ENCODE measurements around the gene ADISSP.

ADISSP gene

DNA sequence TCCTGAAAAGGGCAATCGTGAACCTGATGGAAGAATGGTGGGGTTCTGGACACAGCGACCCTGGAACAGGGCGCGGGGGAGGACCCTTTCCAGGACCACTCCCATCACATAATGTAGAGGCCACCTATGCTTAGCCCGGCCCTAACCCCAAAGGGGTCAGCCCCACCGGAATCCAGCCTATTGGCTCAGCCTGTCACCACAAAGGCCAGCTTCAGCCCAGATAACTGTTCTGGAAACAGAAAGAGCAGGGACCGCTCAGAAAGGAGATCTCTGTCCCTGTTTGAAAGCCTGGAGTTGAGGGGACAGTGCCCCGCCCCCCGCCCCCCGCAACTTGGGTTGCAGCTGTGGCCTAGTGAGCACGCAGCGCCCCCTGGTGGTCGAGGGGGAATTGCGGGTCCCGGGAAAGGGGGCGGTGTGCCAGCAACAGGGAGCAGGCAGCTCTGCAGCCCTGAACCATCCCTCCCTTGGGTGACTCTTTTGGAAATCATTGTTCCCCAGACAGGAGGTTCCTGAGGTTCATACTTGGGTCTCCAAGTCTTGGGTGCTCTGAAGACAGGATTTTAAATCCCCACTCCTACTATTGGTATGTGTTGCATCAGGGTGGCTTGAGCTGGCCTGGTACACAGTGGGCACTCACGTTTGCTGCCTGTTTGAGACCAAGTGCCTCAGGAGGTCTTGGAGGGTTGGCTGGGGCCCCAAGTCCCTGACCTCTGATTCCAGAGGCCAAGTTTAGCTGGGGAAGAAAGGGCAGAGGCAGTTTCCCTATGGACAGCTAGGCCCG is 56.7 kb downstream of the ADISSP start:
- DNase-seq, result peak; percentile 80

DNA sequence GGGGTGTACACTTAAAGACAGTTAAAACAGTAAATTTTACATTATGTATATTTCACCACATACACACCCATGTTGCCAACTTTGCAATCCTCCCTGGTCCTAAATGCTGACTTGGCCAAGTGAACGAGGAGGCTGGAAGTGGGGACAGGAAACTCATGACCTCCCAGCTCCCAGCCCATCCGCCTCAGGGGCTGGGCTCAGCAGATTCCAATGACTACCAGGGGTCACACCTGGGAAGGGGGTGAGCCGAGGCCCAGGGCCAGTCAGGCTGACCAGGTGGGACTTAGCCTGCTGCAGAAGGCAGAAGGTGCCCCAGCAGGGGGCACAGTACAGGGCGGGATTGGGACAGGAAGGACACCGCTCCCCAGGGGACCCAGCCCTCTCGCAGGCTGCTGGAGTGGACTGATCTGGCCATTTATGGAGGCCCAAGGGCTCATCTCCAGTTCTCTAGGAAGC is 57.5 kb downstream of the ADISSP start:
- DNase-seq, result no peak

DNA sequence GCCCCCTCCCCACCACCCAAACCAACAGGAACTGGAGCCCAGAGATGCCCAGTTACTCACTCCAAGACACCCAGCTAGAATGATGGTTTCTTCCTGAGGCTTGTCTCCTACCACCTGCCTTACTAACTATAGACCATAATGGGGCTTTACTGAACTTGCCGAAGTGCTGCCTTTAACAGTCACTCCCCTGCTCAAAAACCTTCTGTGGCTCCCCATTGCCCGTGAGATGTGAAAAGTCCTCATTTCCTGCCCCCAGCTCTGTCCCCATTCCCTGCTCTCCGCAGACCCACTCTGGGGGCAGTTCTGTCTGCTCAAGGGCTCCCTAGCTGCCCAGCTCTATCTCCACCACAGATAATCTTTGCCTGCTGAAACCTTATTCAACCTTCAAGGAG is 60.0 kb downstream of the ADISSP start:
- no peak for DNase-seq

DNA sequence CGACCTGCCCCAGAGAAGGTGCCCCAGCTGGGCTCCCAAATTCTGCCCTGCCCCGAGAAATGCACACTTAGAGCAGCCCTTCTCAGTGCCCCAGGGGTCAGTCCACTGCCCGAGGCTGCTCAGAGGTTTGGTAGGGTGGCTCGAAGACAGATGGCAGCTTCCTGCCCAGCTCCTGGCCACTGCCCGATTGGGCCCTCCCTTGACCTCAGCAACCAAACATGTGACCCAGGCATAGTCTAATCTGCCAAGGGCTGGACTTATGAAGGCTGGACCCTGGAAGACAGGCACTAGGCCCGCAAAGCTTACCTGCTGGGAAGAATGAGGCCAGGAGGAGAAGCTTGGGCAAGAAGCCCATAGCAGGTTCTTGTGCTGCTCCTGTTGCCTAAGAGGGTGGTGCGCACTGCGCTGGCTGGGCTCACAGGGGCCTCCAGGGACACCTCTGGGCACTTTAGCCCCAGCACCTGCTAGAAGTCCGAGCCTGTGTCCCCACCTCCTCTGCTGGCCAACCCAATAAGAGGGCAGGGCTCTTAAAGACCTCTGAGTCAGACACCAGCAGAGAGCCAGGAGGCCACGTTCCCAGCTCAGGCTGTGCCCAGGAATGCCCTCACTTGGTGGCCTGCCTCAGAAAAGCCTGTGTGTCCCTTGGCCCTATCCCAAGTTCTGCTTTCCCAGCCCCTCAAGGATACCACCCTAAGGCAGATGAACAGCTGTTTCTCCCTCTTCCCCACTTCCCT is 60.6 kb downstream of the ADISSP start:
- no peak for DNase-seq

DNA sequence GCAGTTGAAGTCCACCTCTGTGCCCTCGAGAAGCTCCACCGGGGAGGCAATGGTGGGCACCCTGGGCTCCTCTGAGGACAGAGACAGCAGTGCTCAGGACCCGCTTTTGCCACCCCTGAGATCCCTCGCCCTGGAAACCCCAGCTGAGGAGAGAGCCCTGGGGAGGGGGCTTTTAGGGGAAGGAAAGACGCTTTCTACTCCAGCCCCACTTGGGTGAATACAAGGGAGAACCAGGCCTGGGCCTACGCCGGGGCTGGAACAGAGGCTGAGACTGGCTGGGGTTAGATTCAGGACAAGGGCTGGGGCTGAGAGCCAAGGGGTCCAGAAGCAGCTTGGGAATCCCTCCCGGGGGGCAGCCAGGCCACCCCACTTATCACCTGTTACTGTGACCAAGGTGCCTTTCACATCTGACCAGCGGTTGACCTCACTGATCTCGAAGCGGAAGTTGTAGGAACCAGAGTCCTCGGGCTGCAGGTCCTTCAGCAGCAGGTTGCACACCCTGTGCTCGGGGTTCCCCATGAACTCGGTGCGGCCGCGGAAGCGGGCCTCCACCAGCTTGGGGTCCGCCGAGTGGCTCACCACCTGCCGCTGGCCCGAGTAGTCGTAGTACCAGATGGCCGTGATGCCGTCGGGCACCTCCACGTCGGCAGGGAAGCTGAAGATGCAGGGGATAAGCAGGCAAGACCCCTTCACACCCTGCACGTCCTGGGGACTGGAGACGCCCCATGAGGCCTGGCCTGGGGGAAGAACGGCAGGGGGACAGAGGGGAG is 61.4 kb downstream of the ADISSP start:
- DNase-seq, result no peak

DNA sequence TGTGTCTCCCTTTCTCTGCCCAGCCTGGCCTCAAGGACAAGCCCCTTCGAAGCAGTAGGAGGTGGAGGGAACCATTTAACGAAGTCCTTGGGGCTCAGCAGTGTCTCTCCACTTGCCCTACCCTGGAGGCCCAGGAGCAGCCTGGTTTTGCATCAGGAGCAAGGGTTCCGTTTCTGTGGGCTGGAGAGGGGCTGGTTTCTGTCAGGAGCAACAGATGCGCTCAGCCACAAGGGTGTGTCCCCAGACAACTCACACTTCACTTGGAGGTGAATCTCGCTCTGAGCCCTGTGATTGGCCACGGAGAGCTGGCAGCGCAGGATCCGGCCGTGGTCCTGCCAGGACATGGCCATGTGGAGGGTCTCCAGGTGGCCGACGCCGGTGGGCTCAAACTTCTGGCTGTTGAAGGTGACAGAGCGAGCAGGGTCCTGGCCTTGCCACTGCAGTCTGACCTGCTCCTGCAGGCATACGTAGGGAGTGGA is 62.0 kb downstream of the ADISSP start:
- no peak for DNase-seq

DNA sequence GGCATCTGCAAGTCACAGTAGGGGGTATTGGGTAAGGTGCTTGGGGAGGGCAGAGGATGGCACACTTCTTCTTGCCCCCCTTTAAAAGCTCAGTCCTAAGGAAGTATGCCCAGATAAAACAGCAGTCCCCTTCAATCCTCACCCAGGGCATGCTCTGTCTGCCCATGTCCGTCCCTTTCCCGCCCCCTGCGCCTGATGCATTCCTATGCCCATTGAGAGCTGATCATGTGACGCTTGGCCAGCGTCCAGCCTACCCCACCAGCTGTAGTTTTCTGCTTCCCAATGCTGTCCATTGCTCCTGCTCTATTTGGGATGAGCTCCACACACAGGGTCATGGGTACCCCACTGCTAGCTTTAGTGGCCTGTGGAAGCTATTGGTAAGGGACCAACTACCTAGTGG is 63.5 kb downstream of the ADISSP start:
- DNase-seq, result no peak

All from CD4-positive, alpha-beta T cell treated with Interleukin-17A for 4 hours (primary cell).